ENCODE results near the gene LAMTOR5. TPM values are rescaled to one million over a fixed set of nuclear protein-coding genes. Genes with fewer than 3 reads are reported as not detected.
"Not testable (repeated sequence)": the region's sequence is repeated elsewhere in the genome, so short reads cannot be mapped to it uniquely, and the experiment has no call there.

LAMTOR5 gene
- polyA plus RNA-seq, 1 experiment: 288 TPM

DNA sequence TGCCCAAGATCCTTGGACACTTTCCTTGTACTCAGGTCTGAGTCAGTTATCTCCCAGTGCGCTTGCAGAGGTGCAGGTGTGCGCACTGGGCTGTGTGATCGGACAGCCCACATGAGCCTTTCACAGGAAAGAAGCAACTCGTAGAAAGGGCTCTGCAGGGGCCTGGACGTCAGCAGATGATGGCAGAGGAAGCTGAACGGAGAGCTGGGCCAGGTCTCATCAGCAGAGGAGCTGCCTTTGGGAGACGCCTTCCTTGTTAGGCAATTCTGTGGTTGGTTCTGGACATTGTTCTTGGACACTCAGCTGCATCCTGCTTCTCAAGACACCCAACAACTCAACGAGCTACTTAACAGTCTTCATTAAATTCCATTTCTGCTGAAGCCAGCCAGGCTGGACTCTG, 36.0 kb upstream of the LAMTOR5 start:
- Histone ChIP-seq H3K9me3 (ENCODE audit: control insufficient read depth, insufficient read depth, low read length) (no peaks in the 10 kb centered on the region), H3K27me3 (ENCODE audit: control insufficient read depth, insufficient read depth, low read length) (peaks cover 38% of the 10 kb centered on the region), H3K4me3 (ENCODE audit: low read depth, low read length) (no peak overlapping the region), H3K27ac (ENCODE audit: low read depth, low read length) (no peak overlapping the region)
- ChIA-PET CTCF (interaction anchor here (1.5 to 2.7 kb wide), 2 partner anchors 17 to 235 kb away, joined by 4 to 12 read pairs; no protein-coding TSS in a partner anchor), POLR2A (no interaction called here)
- TF ChIP-seq, protein P1, sequence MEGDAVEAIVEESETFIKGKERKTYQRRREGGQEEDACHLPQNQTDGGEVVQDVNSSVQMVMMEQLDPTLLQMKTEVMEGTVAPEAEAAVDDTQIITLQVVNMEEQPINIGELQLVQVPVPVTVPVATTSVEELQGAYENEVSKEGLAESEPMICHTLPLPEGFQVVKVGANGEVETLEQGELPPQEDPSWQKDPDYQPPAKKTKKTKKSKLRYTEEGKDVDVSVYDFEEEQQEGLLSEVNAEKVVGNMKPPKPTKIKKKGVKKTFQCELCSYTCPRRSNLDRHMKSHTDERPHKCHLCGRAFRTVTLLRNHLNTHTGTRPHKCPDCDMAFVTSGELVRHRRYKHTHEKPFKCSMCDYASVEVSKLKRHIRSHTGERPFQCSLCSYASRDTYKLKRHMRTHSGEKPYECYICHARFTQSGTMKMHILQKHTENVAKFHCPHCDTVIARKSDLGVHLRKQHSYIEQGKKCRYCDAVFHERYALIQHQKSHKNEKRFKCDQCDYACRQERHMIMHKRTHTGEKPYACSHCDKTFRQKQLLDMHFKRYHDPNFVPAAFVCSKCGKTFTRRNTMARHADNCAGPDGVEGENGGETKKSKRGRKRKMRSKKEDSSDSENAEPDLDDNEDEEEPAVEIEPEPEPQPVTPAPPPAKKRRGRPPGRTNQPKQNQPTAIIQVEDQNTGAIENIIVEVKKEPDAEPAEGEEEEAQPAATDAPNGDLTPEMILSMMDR (IDR thresholded peaks at IDR 0.05; ENCODE audit: low read depth, low read length): no peak
- no peak for DNase-seq (ENCODE audit: low read depth, low spot score)

GRCh38 chr1:110441888-110442287, 34.4 kb upstream of the LAMTOR5 start:
- ChIA-PET CTCF (interaction anchor here (1.6 to 2.9 kb wide), 3 partner anchors 18 to 245 kb away, joined by 3 to 15 read pairs (median 12); no protein-coding TSS in a partner anchor), POLR2A (no interaction called here)
- Histone ChIP-seq H3K27ac (ENCODE audit: low read depth, low read length) (no peak overlapping the region), H3K9me3 (ENCODE audit: control insufficient read depth, insufficient read depth, low read length) (no peaks in the 10 kb centered on the region), H3K27me3 (ENCODE audit: control insufficient read depth, insufficient read depth, low read length) (peaks cover 37% of the 10 kb centered on the region), H3K4me3 (ENCODE audit: low read depth, low read length) (no peak overlapping the region)
- TF ChIP-seq, protein P1 (IDR thresholded peaks at IDR 0.05; ENCODE audit: low read depth, low read length): no peak
- no peak for DNase-seq (ENCODE audit: low read depth, low spot score)

DNA sequence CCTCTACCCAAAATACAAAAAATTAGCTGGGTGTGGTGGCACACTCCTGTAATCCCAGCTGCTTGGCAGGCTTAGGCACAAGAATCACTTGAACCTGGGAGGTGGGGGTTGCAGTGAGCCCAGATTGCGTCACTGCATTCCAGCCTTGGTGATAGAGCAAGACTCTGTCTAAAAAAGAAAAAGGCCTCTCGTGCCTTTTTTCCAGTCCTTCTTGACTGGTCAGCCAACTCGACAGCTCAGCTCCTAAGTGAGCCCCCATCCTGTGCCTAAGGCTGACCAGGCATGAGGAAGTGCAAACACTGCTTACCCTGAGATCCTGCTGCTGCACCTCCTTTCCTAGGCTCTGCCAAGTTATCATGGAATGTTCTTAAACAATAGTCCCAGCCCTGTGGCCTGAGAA, 33.4 kb upstream of the LAMTOR5 start:
- ChIA-PET POLR2A (no interaction called here), CTCF (interaction anchor here (0.8 to 3.0 kb wide), 5 partner anchors 19 to 244 kb away, joined by 3 to 15 read pairs (median 3); no protein-coding TSS in a partner anchor)
- Histone ChIP-seq H3K4me3 (ENCODE audit: low read depth, low read length) (no peak overlapping the region), H3K9me3 (ENCODE audit: control insufficient read depth, insufficient read depth, low read length) (no peaks in the 10 kb centered on the region), H3K27ac (ENCODE audit: low read depth, low read length) (no peak overlapping the region), H3K27me3 (ENCODE audit: control insufficient read depth, insufficient read depth, low read length) (peaks cover 33% of the 10 kb centered on the region)
- TF ChIP-seq, protein P1 (IDR thresholded peaks at IDR 0.05; ENCODE audit: low read depth, low read length): no peak
- DNase-seq (ENCODE audit: low read depth, low spot score): no peak

DNA sequence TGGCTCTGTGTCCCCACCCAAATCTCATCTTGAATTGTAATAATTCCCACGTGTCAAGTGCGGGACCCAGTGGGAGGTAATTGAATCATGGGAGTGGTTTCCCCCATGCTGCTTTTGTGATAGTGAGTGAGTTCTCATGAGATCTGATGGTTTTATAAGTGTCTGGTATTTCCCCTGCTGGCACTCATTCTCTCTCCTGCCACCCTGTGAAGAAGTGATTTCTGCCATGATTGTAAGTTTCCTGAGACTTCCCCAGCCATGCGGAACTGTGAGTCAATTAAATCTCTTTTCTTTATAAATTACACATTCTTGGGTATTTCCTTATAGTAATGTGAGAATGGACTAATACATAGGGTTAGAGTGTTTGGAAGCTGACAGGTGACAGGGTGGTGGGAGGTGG, 32.4 kb upstream of the LAMTOR5 start:
- POLR2A ChIA-PET; DNase-seq (ENCODE audit: low read depth, low spot score); H3K4me3 ChIP-seq (ENCODE audit: low read depth, low read length); H3K9me3 ChIP-seq (ENCODE audit: control insufficient read depth, insufficient read depth, low read length); H3K27ac ChIP-seq (ENCODE audit: low read depth, low read length): not testable (repeated sequence)
- H3K27me3 ChIP-seq (ENCODE audit: control insufficient read depth, insufficient read depth, low read length): peaks cover 36% of the 10 kb centered on the region
- CTCF ChIA-PET: interaction anchor here (1.3 to 3.0 kb wide), 3 partner anchors 20 to 101 kb away, joined by 3 to 15 read pairs (median 13); no protein-coding TSS in a partner anchor

DNA sequence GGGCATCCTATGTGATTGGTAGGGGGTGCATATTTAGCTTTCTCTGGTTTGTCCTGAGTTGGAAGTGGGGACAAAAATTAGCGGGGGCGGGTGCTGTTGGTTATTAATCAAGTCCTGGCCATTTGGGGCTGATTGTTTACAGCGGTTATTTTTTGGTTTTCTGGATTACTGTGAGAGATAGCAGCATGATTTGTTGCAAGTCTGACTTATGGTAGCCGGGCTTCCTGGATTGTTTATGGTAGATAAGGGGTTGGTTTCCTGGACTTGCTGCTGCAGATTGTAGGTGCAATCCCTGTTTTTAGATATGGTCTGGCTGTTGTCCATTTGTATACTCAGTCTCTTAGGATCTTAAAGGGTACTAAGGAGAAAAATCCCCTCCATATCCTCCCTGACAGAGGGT, 31.4 kb upstream of the LAMTOR5 start:
- Histone ChIP-seq H3K4me3 (ENCODE audit: low read depth, low read length) (no peak overlapping the region), H3K9me3 (ENCODE audit: control insufficient read depth, insufficient read depth, low read length) (no peaks in the 10 kb centered on the region), H3K27ac (ENCODE audit: low read depth, low read length) (no peak overlapping the region), H3K27me3 (ENCODE audit: control insufficient read depth, insufficient read depth, low read length) (peaks cover 38% of the 10 kb centered on the region)
- CTCF ChIA-PET: interaction anchor here (1.0 to 3.0 kb wide), 5 partner anchors 21 to 126 kb away, joined by 3 to 13 read pairs (median 6); no protein-coding TSS in a partner anchor
- TF ChIP-seq, protein P1 (IDR thresholded peaks at IDR 0.05; ENCODE audit: low read depth, low read length): no peak
- POLR2A ChIA-PET: no interaction called here
- no peak for DNase-seq (ENCODE audit: low read depth, low spot score)

GRCh38 chr1:110437645-110438299, 30.3 kb upstream of the LAMTOR5 start:
- DNase-seq (ENCODE audit: low read depth, low spot score); POLR2A ChIA-PET; H3K9me3 ChIP-seq (ENCODE audit: control insufficient read depth, insufficient read depth, low read length); H3K4me3 ChIP-seq (ENCODE audit: low read depth, low read length); H3K27ac ChIP-seq (ENCODE audit: low read depth, low read length): not testable (repeated sequence)
- CTCF ChIA-PET: interaction anchor here (0.8 to 3.0 kb wide), 3 partner anchors 22 to 26 kb away, joined by 4 to 13 read pairs (median 10); no protein-coding TSS in a partner anchor
- H3K27me3 ChIP-seq (ENCODE audit: control insufficient read depth, insufficient read depth, low read length): peaks cover 41% of the 10 kb centered on the region
